Measurements from ENCODE around the gene CCDC157.

DNA sequence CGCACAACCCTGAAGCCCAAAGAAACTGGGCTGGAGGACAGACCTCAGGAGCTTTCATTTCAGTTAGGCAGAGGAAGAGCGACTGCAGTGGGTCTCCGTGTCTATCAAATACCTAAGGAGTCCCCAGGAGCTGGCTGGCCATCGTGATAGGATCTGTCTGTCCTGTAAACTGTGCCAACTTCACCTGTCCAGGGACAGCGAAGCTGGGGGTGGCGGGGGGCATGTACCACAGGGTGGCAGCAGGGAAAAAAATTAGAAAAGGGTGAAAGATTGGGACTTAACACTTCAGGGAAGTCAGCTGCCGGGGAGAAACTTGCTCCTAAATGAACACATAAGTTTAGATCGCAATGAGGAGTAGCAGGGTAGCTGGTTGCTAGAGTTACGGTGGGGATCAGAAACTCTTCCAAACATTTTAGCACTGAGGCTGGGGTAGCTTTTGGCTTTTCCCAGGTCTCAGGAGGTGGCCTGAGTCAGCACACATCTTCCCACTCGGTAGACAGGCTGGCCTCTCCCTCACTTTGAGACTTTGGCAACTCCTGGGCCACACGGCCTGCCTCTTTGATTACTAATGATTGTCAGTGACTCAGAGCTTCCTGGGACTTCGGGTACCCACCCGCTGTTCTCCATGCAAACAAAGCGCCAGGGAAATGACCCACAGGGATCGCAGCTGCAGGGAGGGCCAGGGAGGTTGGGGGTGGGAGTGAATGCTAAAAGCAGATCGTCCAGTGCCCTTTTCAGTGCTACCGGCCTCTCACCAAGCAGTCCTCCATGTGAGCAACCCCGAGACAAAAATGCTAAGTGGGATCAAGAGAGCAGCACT is 65.9 kb downstream of the CCDC157 start:
- TF ChIP-seq, protein P1, sequence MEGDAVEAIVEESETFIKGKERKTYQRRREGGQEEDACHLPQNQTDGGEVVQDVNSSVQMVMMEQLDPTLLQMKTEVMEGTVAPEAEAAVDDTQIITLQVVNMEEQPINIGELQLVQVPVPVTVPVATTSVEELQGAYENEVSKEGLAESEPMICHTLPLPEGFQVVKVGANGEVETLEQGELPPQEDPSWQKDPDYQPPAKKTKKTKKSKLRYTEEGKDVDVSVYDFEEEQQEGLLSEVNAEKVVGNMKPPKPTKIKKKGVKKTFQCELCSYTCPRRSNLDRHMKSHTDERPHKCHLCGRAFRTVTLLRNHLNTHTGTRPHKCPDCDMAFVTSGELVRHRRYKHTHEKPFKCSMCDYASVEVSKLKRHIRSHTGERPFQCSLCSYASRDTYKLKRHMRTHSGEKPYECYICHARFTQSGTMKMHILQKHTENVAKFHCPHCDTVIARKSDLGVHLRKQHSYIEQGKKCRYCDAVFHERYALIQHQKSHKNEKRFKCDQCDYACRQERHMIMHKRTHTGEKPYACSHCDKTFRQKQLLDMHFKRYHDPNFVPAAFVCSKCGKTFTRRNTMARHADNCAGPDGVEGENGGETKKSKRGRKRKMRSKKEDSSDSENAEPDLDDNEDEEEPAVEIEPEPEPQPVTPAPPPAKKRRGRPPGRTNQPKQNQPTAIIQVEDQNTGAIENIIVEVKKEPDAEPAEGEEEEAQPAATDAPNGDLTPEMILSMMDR (IDR thresholded peaks at IDR 0.05): no peak
- TF ChIP-seq EZH2 (IDR thresholded peaks at IDR 0.05; ENCODE audit: borderline replicate concordance, insufficient read depth, low read depth, low read length, poor library complexity, severe bottlenecking): no peak

Data from B cell (primary cell).